HG03558 (cell line): Measurements from ENCODE around the gene SLAMF1.

Experiments
- ATAC-seq: cut with Tn5 transposase; IDR thresholded peaks from one replicate; pipeline ENCODE4 v1.9.1; 2021; ENCODE audit warnings: moderate number of reproducible peaks; ENCODE audit not compliant: unreplicated experiment; ENCODE audit errors: extremely low read depth

SLAMF1 gene

GRCh38 chr1:160626509-160627342 is 20.1 kb downstream of the SLAMF1 start:
- ATAC-seq = no peak

- ATAC-seq = no peak
These were observed 20.9 kb downstream of the SLAMF1 start for GRCh38 chr1:160625725-160626498.

- ATAC-seq = no peak
These were observed 21.5 kb downstream of the SLAMF1 start for GRCh38 chr1:160625321-160625720.

- no peak for ATAC-seq
These were observed 22.4 kb downstream of the SLAMF1 start for GRCh38 chr1:160624464-160624863.

- ATAC-seq = no peak
These were observed 23.0 kb downstream of the SLAMF1 start for GRCh38 chr1:160623862-160624261.

- ATAC-seq = no peak
These were observed 23.6 kb downstream of the SLAMF1 start for GRCh38 chr1:160623227-160623633.

- ATAC-seq = no peak
These were observed 24.2 kb downstream of the SLAMF1 start for GRCh38 chr1:160622501-160623226.

GRCh38 chr1:160621633-160622413 is 25.0 kb downstream of the SLAMF1 start:
- ATAC-seq = no peak

GRCh38 chr1:160620942-160621632 is 25.8 kb downstream of the SLAMF1 start:
- no peak for ATAC-seq

- ATAC-seq = no peak
These were observed 27.0 kb downstream of the SLAMF1 start for GRCh38 chr1:160619742-160620277.

- no peak for ATAC-seq
These were observed 28.0 kb downstream of the SLAMF1 start for GRCh38 chr1:160618763-160619274.

GRCh38 chr1:160618327-160618726 is 28.5 kb downstream of the SLAMF1 start:
- ATAC-seq = no peak

- ATAC-seq = no peak
These were observed 31.2 kb downstream of the SLAMF1 start for GRCh38 chr1:160615660-160616059.

- ATAC-seq = no peak
These were observed 32.4 kb downstream of the SLAMF1 start for GRCh38 chr1:160614410-160614809.

GRCh38 chr1:160612613-160613218 is 34.1 kb downstream of the SLAMF1 start:
- ATAC-seq = no peak

- ATAC-seq = no peak
These were observed 36.1 kb downstream of the SLAMF1 start for GRCh38 chr1:160610569-160611242.

GRCh38 chr1:160608941-160609340 is 37.9 kb downstream of the SLAMF1 start:
- no peak for ATAC-seq

GRCh38 chr1:160608514-160608913 is 38.3 kb downstream of the SLAMF1 start:
- ATAC-seq = no peak
